GM19099 (cell line): ENCODE data around the gene GPR161.

ENCODE experiments used
- POLR2A ChIP-seq: IDR thresholded peaks from 3 replicates; pipeline ENCODE4 v1.6.1; 2011; ENCODE audit warnings: low read depth; ENCODE audit not compliant: insufficient read length; ENCODE audit errors: extremely low read depth

The GPR161 gene

GRCh38 chr1:168155910-168156309 is 19.2 kb upstream of the GPR161 start:
- TF ChIP-seq POLR2A = no peak

GRCh38 chr1:168151935-168152334 is 15.2 kb upstream of the GPR161 start:
- TF ChIP-seq POLR2A = no peak

GRCh38 chr1:168150283-168150682 is 13.6 kb upstream of the GPR161 start:
- no peak for TF ChIP-seq POLR2A

- no peak for TF ChIP-seq POLR2A
Measured at GRCh38 chr1:168148916-168149315, 12.2 kb upstream of the GPR161 start.

GRCh38 chr1:168146626-168147025 is 9.9 kb upstream of the GPR161 start:
- no peak for TF ChIP-seq POLR2A

GRCh38 chr1:168146160-168146539 is 9.4 kb upstream of the GPR161 start:
- TF ChIP-seq POLR2A = no peak

GRCh38 chr1:168145184-168146159 is 8.7 kb upstream of the GPR161 start:
- no peak for TF ChIP-seq POLR2A

- no peak for TF ChIP-seq POLR2A
Measured at GRCh38 chr1:168141871-168142385, 5.2 kb upstream of the GPR161 start.

GRCh38 chr1:168139070-168139469 is 2.3 kb upstream of the GPR161 start:
- no peak for TF ChIP-seq POLR2A

- no peak for TF ChIP-seq POLR2A
Measured at GRCh38 chr1:168138134-168138533, 1.4 kb upstream of the GPR161 start.

- no peak for TF ChIP-seq POLR2A
Measured at GRCh38 chr1:168137515-168137821, 738 bp upstream of the GPR161 start.

GRCh38 chr1:168135921-168136708 is 615 bp downstream of the GPR161 start:
- TF ChIP-seq POLR2A = no peak

GRCh38 chr1:168135116-168135920 is 1.4 kb downstream of the GPR161 start:
- no peak for TF ChIP-seq POLR2A

- TF ChIP-seq POLR2A = no peak
Measured at GRCh38 chr1:168134642-168135041, 2.1 kb downstream of the GPR161 start.

- no peak for TF ChIP-seq POLR2A
Measured at GRCh38 chr1:168134132-168134531, 2.6 kb downstream of the GPR161 start.
